Natural killer cell treated with Interleukin-12 subunit alpha and Interleukin-12 subunit beta and Interleukin-15 and Interleukin-18, amount 100 ng/mL, for 72 hours (primary cell): ENCODE results near the gene ZNF224. TPM values are rescaled to one million over a fixed set of nuclear protein-coding genes. Genes with fewer than 3 reads are reported as not detected.

Experiments used
- ATAC-seq, 2 donors: fragments of 150-1000 bp; cut with Tn5 transposase in 1 of 2; sonication (Bioruptor Pico), chemical (Tn5 transposase) in 1 of 2; 2 replicates each; pipeline ENCODE4 v1.10.0; 2021
- DNase-seq: peaks from one replicate; pipeline ENCODE4 v3.0.0; 2022; ENCODE audit warnings: low spot score
- H3K27ac Mint-ChIP-seq, 2 donors: 1 replicate in 1 of 2; 2 replicates in 1 of 2; pipeline ENCODE4 v1.8.0; 2022; ENCODE audit warnings: mixed read lengths in 2 of 2, mild to moderate bottlenecking in 1 of 2, moderate library complexity in 1 of 2
- H3K27me3 Mint-ChIP-seq, 2 donors: 1 replicate in 1 of 2; 2 replicates in 1 of 2; pipeline ENCODE4 v1.8.0; 2022; ENCODE audit warnings: mixed read lengths in 2 of 2
- H3K36me3 Mint-ChIP-seq: one replicate; pipeline ENCODE4 v1.8.0; 2022; ENCODE audit warnings: mixed read lengths
- H3K4me1 Mint-ChIP-seq, 2 donors: 1 replicate in 1 of 2; 2 replicates in 1 of 2; pipeline ENCODE4 v1.8.0; 2022; ENCODE audit warnings: low read depth in 2 of 2, mixed read lengths in 2 of 2, mild to moderate bottlenecking in 1 of 2
- H3K4me3 Mint-ChIP-seq: one replicate; pipeline ENCODE4 v1.8.0; 2022; ENCODE audit warnings: mixed read lengths
- H3K9me3 Mint-ChIP-seq: 2 replicates; pipeline ENCODE4 v1.8.0; 2022; ENCODE audit warnings: mixed read lengths
- total RNA-seq, 2 donors: library from RNA; stranded (reverse); gene quantifications; one replicate each; pipeline ENCODE4 v1.2.3, GENCODE V29; 2022

Gene ZNF224
- total RNA-seq: 10 to 100 TPM; 29.0 to 36.1 TPM

- Mint-ChIP-seq H3K36me3 (peaks cover 18% of the 10 kb centered on the region), H3K27ac (peak within 1 kb of the TSS; percentile 88 to 94), H3K9me3 (no peaks in the 10 kb centered on the region), H3K4me1 (peaks cover 16% of the 10 kb centered on the region in 2 donors), H3K4me3 (peak within 1 kb of the TSS; percentile 98), H3K27me3 (no peaks in the 10 kb centered on the region)
- ATAC-seq (peak; percentile 96 to 98), DNase-seq (peak; percentile 90)
These were observed at the start of gene ZNF224 for GRCh38 chr19:44093931-44094765. ZNF224 (plus strand) TSS chr19:44094361; CDS start chr19:44097874, 3,513 bp downstream.

GRCh38 chr19:44050740-44051649 is 43.2 kb upstream of the ZNF224 start:
- ATAC-seq (peak; percentile 43 to 60), DNase-seq (no peak)
- Mint-ChIP-seq H3K9me3 (no peaks in the 10 kb centered on the region), H3K27ac (peak overlapping the region; percentile 54 to 89), H3K4me1 (peaks cover 10 to 21% of the 10 kb centered on the region in 2 donors), H3K36me3 (peaks cover 9% of the 10 kb centered on the region), H3K27me3 (peaks cover 15 to 29% of the 10 kb centered on the region in 2 donors), H3K4me3 (peak overlapping the region; percentile 84)

GRCh38 chr19:44051650-44052402 is 42.3 kb upstream of the ZNF224 start, which contains the start of gene ZNF223:
ZNF223 (plus strand) TSS chr19:44052036; CDS start chr19:44055177, 3,141 bp downstream.
- peaks cover 12 to 23% of the 10 kb centered on the region in 2 donors for H3K27me3 Mint-ChIP-seq

GRCh38 chr19:44055870-44056269 is 38.3 kb upstream of the ZNF224 start:
- no peak for DNase-seq
- ATAC-seq: no peak
- Mint-ChIP-seq H3K9me3 (no peaks in the 10 kb centered on the region), H3K27ac (no peak overlapping the region), H3K4me3 (no peak overlapping the region), H3K27me3 (peaks cover 0 to 8% of the 10 kb centered on the region in 2 donors), H3K4me1 (peaks cover 8 to 15% of the 10 kb centered on the region in 2 donors), H3K36me3 (peaks cover 6% of the 10 kb centered on the region)

More at GRCh38 chr19:44051650-44052402, 42.3 kb upstream of the ZNF224 start, which contains the start of gene ZNF223:
- ATAC-seq (peak; percentile 71 to 89), DNase-seq (peak; percentile 79)
- Mint-ChIP-seq H3K4me3 (peak within 1 kb of the TSS; percentile 84), H3K4me1 (peaks cover 10 to 21% of the 10 kb centered on the region in 2 donors), H3K27ac (peak within 1 kb of the TSS; percentile 54 to 89), H3K9me3 (no peaks in the 10 kb centered on the region), H3K36me3 (peaks cover 5% of the 10 kb centered on the region)

GRCh38 chr19:44059229-44059628 is 34.9 kb upstream of the ZNF224 start:
- ATAC-seq: no peak
- Mint-ChIP-seq H3K36me3 (peaks cover 17% of the 10 kb centered on the region), H3K27me3 (no peaks in the 10 kb centered on the region)

GRCh38 chr19:44061038-44061437 is 33.1 kb upstream of the ZNF224 start:
- peaks cover 3% of the 10 kb centered on the region for H3K9me3 Mint-ChIP-seq
- H3K36me3 Mint-ChIP-seq: peaks cover 27% of the 10 kb centered on the region
- no peaks in the 10 kb centered on the region for H3K27me3 Mint-ChIP-seq

More at GRCh38 chr19:44059229-44059628, 34.9 kb upstream of the ZNF224 start:
- peaks cover 3% of the 10 kb centered on the region for H3K9me3 Mint-ChIP-seq
- H3K4me1 Mint-ChIP-seq: no peaks in the 10 kb centered on the region
- H3K27ac Mint-ChIP-seq: no peak overlapping the region
- no peak for DNase-seq
- no peak overlapping the region for H3K4me3 Mint-ChIP-seq

GRCh38 chr19:44066305-44066704 is 27.9 kb upstream of the ZNF224 start:
- Mint-ChIP-seq H3K27me3 (peaks cover 0 to 2% of the 10 kb centered on the region in 2 donors), H3K4me1 (peaks cover 2 to 4% of the 10 kb centered on the region in 2 donors), H3K36me3 (peaks cover 55% of the 10 kb centered on the region), H3K4me3 (no peak overlapping the region), H3K27ac (no peak overlapping the region), H3K9me3 (peaks cover 22% of the 10 kb centered on the region)
- no peak for DNase-seq
- no peak for ATAC-seq

More at GRCh38 chr19:44061038-44061437, 33.1 kb upstream of the ZNF224 start:
- no peak overlapping the region for H3K27ac Mint-ChIP-seq
- ATAC-seq (no peak), DNase-seq (no peak)
- H3K4me3 Mint-ChIP-seq: no peak overlapping the region
- H3K4me1 Mint-ChIP-seq: no peaks in the 10 kb centered on the region

GRCh38 chr19:44069415-44069814 is 24.7 kb upstream of the ZNF224 start:
- H3K4me3 Mint-ChIP-seq: no peak overlapping the region
- DNase-seq (no peak), ATAC-seq (no peak)
- H3K27me3 Mint-ChIP-seq: peaks cover 0 to 2% of the 10 kb centered on the region in 2 donors
- peaks cover 50% of the 10 kb centered on the region for H3K36me3 Mint-ChIP-seq
- peaks cover 20 to 23% of the 10 kb centered on the region in 2 donors for H3K4me1 Mint-ChIP-seq
- peaks cover 22% of the 10 kb centered on the region for H3K9me3 Mint-ChIP-seq
- H3K27ac Mint-ChIP-seq: no peak overlapping the region

GRCh38 chr19:44071824-44072542 is 22.2 kb upstream of the ZNF224 start, which contains the start of gene ZNF284:
ZNF284 (plus strand) TSS chr19:44072159; CDS start chr19:44076390, 4,231 bp downstream.
- peaks cover 32% of the 10 kb centered on the region for H3K36me3 Mint-ChIP-seq
- ATAC-seq (peak; percentile 98 to 99), DNase-seq (peak; percentile 82)
- H3K27me3 Mint-ChIP-seq: peaks cover 0 to 2% of the 10 kb centered on the region in 2 donors
- peak within 1 kb of the TSS; percentile 95 for H3K4me3 Mint-ChIP-seq
- peaks cover 20 to 23% of the 10 kb centered on the region in 2 donors for H3K4me1 Mint-ChIP-seq
- H3K9me3 Mint-ChIP-seq: peaks cover 12% of the 10 kb centered on the region
- H3K27ac Mint-ChIP-seq: peak within 1 kb of the TSS; percentile 78 to 86

- peak in 1 of 2 donors; percentile 3 for ATAC-seq
- no peak for DNase-seq
- H3K27ac Mint-ChIP-seq: peak overlapping the region; percentile 78 to 86
These were observed 21.4 kb upstream of the ZNF224 start for GRCh38 chr19:44072543-44073401.

GRCh38 chr19:44076325-44076724 is 17.8 kb upstream of the ZNF224 start:
- no peak overlapping the region for H3K4me3 Mint-ChIP-seq
- peaks cover 18 to 19% of the 10 kb centered on the region in 2 donors for H3K4me1 Mint-ChIP-seq
- peaks cover 7% of the 10 kb centered on the region for H3K36me3 Mint-ChIP-seq
- H3K27me3 Mint-ChIP-seq: no peaks in the 10 kb centered on the region
- H3K27ac Mint-ChIP-seq: no peak overlapping the region
- H3K9me3 Mint-ChIP-seq: no peaks in the 10 kb centered on the region
- ATAC-seq (no peak), DNase-seq (no peak)

More at GRCh38 chr19:44072543-44073401, 21.4 kb upstream of the ZNF224 start:
- peaks cover 0 to 2% of the 10 kb centered on the region in 2 donors for H3K27me3 Mint-ChIP-seq
- H3K4me1 Mint-ChIP-seq: peaks cover 20 to 23% of the 10 kb centered on the region in 2 donors
- peak overlapping the region; percentile 95 for H3K4me3 Mint-ChIP-seq
- H3K9me3 Mint-ChIP-seq: peaks cover 9% of the 10 kb centered on the region
- peaks cover 26% of the 10 kb centered on the region for H3K36me3 Mint-ChIP-seq
